Breast epithelium (tissue), 4 donors: Measurements from ENCODE around the gene APLF. TPM values are rescaled to one million over a fixed set of nuclear protein-coding genes. Genes with fewer than 3 reads are reported as not detected.
"Not testable (repeated sequence)": the region's sequence is repeated elsewhere in the genome, so short reads cannot be mapped to it uniquely, and the experiment has no call there.

ENCODE experiments used
- DNase-seq, 2 donors: peaks; one replicate each; pipeline ENCODE4 v3.0.0-alpha.2; 2019; ENCODE audit warnings: low spot score in 2 of 2
- H3K27ac ChIP-seq, 2 donors: fragments of 200-600 bp; sonication (generic) in 1 of 2; one replicate each; pipeline ENCODE4 v1.5.1; 2016 to 2019; ENCODE audit warnings: mild to moderate bottlenecking in 1 of 2
- H3K27me3 ChIP-seq, 2 donors: fragments of 200-600 bp; sonication (generic) in 1 of 2; one replicate each; pipeline versions ENCODE4 v1.5.1 to v1.6.0; 2017 to 2019; ENCODE audit warnings: control low read depth in 1 of 2, mild to moderate bottlenecking in 1 of 2
- H3K36me3 ChIP-seq: fragments of 200-600 bp; one replicate; pipeline ENCODE4 v1.5.1; 2019
- H3K4me1 ChIP-seq, 2 donors: fragments of 200-600 bp; sonication (generic); one replicate each; pipeline ENCODE4 v1.5.1; 2016 to 2019; ENCODE audit warnings: control low read depth in 1 of 2
- H3K4me3 ChIP-seq, 3 donors: fragments of 200-600 bp; sonication (generic); 1 replicate in 2 of 3; 2 replicates in 1 of 3; pipeline ENCODE4 v1.5.1; 2016 to 2019; ENCODE audit warnings: mild to moderate bottlenecking in 3 of 3, moderate library complexity in 2 of 3
- H3K9me3 ChIP-seq, 2 donors: fragments of 200-600 bp; sonication (generic) in 1 of 2; one replicate each; pipeline ENCODE4 v1.5.1; 2016 to 2019; ENCODE audit warnings: control low read depth in 1 of 2
- POLR2A ChIP-seq: fragments of 450-650 bp; IDR thresholded peaks from one replicate; pipeline ENCODE4 v1.6.1; 2016; ENCODE audit warnings: antibody characterized with exemption, mild to moderate bottlenecking, moderate library complexity
- POLR2AphosphoS5 ChIP-seq, 3 donors: sonication (generic); formaldehyde crosslinking; IDR thresholded peaks; one replicate each; pipeline ENCODE4 v1.6.1; 2017; ENCODE audit warnings: antibody characterized with exemption in 3 of 3
- intact Hi-C: fragments of 100-400 bp; cut with DNase I; formaldehyde crosslinking; loops from one replicate; pipeline ENCODE4 v1.15.1; 2023; ENCODE audit warnings: low total_unique reads
- total RNA-seq, 3 donors: library from RNA; depleted of rRNA; stranded (reverse); fragments of >200 nt; gene quantifications; one replicate each; pipeline ENCODE4 v1.1.0, GENCODE V29; 2016
- TF ChIP-seq, protein P1 (sequence below), 3 donors: fragments of 450-650 bp; IDR thresholded peaks; one replicate each; pipeline ENCODE4 v1.5.1; 2016 to 2017; ENCODE audit warnings: antibody characterized with exemption in 3 of 3, mild to moderate bottlenecking in 3 of 3, moderate library complexity in 3 of 3

Gene APLF
- total RNA-seq, 3 donors from 2014 or later, result 8.5 to 14.5 (median 13.4) TPM

GRCh38 chr2:68519236-68519635 lies 51.9 kb downstream of the APLF start:
- Histone ChIP-seq H3K9me3 (no peaks in the 10 kb centered on the region), H3K27ac (no peak overlapping the region), H3K27me3 (no peaks in the 10 kb centered on the region), H3K4me1 (no peaks in the 10 kb centered on the region), H3K4me3 (no peak overlapping the region), H3K36me3 (no peaks in the 10 kb centered on the region)
- TF ChIP-seq POLR2AphosphoS5 (IDR thresholded peaks at IDR 0.05) (no peak), POLR2A (no peak)
- TF ChIP-seq, protein P1, sequence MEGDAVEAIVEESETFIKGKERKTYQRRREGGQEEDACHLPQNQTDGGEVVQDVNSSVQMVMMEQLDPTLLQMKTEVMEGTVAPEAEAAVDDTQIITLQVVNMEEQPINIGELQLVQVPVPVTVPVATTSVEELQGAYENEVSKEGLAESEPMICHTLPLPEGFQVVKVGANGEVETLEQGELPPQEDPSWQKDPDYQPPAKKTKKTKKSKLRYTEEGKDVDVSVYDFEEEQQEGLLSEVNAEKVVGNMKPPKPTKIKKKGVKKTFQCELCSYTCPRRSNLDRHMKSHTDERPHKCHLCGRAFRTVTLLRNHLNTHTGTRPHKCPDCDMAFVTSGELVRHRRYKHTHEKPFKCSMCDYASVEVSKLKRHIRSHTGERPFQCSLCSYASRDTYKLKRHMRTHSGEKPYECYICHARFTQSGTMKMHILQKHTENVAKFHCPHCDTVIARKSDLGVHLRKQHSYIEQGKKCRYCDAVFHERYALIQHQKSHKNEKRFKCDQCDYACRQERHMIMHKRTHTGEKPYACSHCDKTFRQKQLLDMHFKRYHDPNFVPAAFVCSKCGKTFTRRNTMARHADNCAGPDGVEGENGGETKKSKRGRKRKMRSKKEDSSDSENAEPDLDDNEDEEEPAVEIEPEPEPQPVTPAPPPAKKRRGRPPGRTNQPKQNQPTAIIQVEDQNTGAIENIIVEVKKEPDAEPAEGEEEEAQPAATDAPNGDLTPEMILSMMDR (IDR thresholded peaks at IDR 0.05), result no peak
- DNase-seq, result no peak
- intact Hi-C loops, result no loop called here

- Histone ChIP-seq H3K4me1 (no peaks in the 10 kb centered on the region), H3K4me3 (no peak overlapping the region), H3K27ac (no peak overlapping the region), H3K9me3 (no peaks in the 10 kb centered on the region), H3K27me3 (no peaks in the 10 kb centered on the region), H3K36me3 (no peaks in the 10 kb centered on the region)
- TF ChIP-seq POLR2AphosphoS5 (IDR thresholded peaks at IDR 0.05) (no peak), POLR2A (no peak)
- TF ChIP-seq, protein P1 (IDR thresholded peaks at IDR 0.05), result no peak
- intact Hi-C loops, result no loop called here
- no peak for DNase-seq
Measured at GRCh38 chr2:68521037-68521436, 53.7 kb downstream of the APLF start.

DNA sequence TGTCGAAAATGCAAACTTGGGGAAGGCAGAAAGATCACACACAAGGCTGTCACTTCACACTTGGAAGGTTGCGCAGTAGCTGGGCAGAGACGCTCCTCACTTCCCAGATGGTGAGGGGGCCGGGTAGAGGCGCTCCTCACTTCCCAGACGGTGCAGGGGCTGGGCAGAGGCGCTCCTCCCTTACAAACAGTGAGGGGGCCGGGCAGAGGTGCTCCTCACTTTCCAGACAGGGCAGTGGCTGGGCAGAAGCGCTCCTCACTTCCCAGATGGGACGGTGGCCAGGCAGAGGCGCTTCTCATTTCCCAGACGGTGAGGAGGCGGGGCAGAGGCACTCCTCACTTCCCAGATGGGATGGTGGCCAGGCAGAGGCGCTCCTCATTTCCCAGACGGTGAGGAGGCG lies 59.6 kb downstream of the APLF start:
- DNase-seq, intact Hi-C loops, H3K4me1 ChIP-seq, H3K27me3 ChIP-seq, H3K36me3 ChIP-seq, H3K27ac ChIP-seq, H3K4me3 ChIP-seq, H3K9me3 ChIP-seq: not testable (repeated sequence)

DNA sequence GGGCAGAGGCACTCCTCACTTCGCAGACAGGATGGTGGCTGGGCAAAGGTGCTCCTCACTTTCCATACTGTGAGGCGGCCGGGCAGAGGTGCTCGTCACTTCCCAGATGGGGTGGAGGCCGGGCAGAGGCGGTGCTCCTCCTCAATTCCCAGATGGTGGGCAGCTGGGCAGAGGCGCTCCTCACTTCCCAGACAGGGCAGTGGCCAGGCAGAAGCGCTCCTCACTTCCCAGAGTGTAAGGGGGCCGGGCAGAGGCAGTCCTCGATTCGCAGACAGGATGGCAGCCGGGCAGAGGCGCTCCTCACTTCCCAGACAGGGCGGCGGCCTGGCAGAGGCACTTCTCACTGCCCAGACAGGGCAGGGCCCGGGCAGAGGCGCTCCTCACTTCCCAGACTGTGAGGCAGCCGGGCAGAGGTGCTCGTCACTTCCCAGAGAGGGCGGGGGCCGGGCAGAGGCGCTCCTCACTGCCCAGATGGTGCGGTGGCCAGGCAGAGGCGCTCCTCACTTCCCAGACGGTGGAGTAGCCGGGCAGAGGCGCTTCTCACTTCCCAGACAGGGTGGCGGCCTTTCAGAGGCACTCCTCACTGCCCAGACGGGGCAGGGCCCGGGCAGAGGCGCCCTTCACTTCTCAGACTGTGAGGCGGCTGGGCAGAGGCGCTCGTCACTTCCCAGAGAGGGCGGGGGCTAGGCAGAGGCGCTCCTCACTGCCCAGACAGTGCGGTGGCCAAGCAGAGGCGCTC lies 60.1 kb downstream of the APLF start:
- H3K4me1 ChIP-seq, H3K27me3 ChIP-seq, H3K9me3 ChIP-seq, intact Hi-C loops, DNase-seq, H3K27ac ChIP-seq, H3K4me3 ChIP-seq, H3K36me3 ChIP-seq: not testable (repeated sequence)

GRCh38 chr2:68529156-68529555 lies 61.8 kb downstream of the APLF start:
- H3K9me3 ChIP-seq, H3K27me3 ChIP-seq, H3K4me3 ChIP-seq, H3K4me1 ChIP-seq, DNase-seq, H3K36me3 ChIP-seq, H3K27ac ChIP-seq, intact Hi-C loops: not testable (repeated sequence)

GRCh38 chr2:68529651-68530050 lies 62.3 kb downstream of the APLF start:
- H3K4me1 ChIP-seq, DNase-seq, H3K4me3 ChIP-seq, intact Hi-C loops, H3K36me3 ChIP-seq, H3K27ac ChIP-seq, H3K27me3 ChIP-seq, H3K9me3 ChIP-seq: not testable (repeated sequence)

DNA sequence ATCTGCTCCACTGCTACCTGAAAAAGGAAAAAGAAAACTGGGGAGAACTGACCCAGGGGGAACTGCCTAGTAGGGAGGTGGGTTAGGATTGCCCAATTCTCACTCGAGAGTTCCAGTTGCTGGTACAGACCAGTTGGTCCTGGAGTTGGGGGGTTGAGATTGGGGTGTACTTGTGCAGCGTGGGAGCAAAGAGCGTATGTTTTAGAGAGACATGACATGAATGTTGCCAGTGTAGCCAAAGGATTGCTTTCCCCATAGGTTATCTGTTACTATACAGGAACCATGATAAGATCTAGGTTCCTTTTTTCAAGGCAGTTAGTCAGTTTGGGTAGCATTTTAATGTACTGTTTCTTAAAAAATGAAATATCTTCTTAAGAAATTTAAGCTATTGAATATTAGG lies 68.6 kb downstream of the APLF start:
- TF ChIP-seq POLR2AphosphoS5 (IDR thresholded peaks at IDR 0.05) (no peak), POLR2A (no peak)
- TF ChIP-seq, protein P1 (IDR thresholded peaks at IDR 0.05), result no peak

More for the DNA sequence above, 68.6 kb downstream of the APLF start:
- no peaks in the 10 kb centered on the region for H3K4me1 ChIP-seq
- no peaks in the 10 kb centered on the region for H3K36me3 ChIP-seq
- H3K27me3 ChIP-seq, result no peaks in the 10 kb centered on the region
- H3K4me3 ChIP-seq, result no peak overlapping the region
- no peaks in the 10 kb centered on the region for H3K9me3 ChIP-seq
- H3K27ac ChIP-seq, result no peak overlapping the region
- intact Hi-C loops, result no loop called here
- no peak for DNase-seq
